Activated B cell treated with CpG ODN at 0.5 μM for 24 hours (primary cell): ENCODE data around the gene TGM2. TPM values are rescaled to one million over a fixed set of nuclear protein-coding genes. Genes with fewer than 3 reads are reported as not detected.

ENCODE experiments used
- ATAC-seq: fragments of 200-7000 bp; cut with Tn5 transposase; one replicate; pipeline ENCODE4 v1.10.0; 2021; ENCODE audit warnings: low read depth, mild to moderate bottlenecking, moderate library complexity
- CTCF ChIA-PET: fragments of 350-600 bp; sonication (Branson Sonifier 250); formaldehyde crosslinking; loops from one replicate; lab custom pipeline; 2021; ENCODE audit warnings: antibody characterized with exemption; lab: Charles Lee
- POLR2A ChIA-PET: fragments of 350-600 bp; sonication (Branson Sonifier 250); formaldehyde crosslinking; loops from one replicate; lab custom pipeline; 2021; ENCODE audit warnings: antibody characterized with exemption; lab: Charles Lee
- DNase-seq: peaks from one replicate; pipeline ENCODE4 v3.0.0; 2022
- H3K27ac Mint-ChIP-seq: one replicate; pipeline ENCODE4 v1.8.0; 2020; ENCODE audit warnings: mixed read lengths
- H3K27me3 Mint-ChIP-seq: one replicate; pipeline ENCODE4 v1.8.0; 2021; ENCODE audit warnings: mixed read lengths
- H3K36me3 Mint-ChIP-seq: one replicate; pipeline ENCODE4 v1.8.0; 2021; ENCODE audit warnings: low read depth, mixed read lengths
- H3K4me1 Mint-ChIP-seq: one replicate; pipeline ENCODE4 v1.8.0; 2021; ENCODE audit warnings: mixed read lengths
- H3K4me3 Mint-ChIP-seq: one replicate; pipeline ENCODE4 v1.8.0; 2020; ENCODE audit warnings: mild to moderate bottlenecking, mixed read lengths
- H3K9me3 Mint-ChIP-seq: one replicate; pipeline ENCODE4 v1.8.0; 2020; ENCODE audit warnings: mixed read lengths
- intact Hi-C: fragments of 100-400 bp; cut with micrococcal nuclease; formaldehyde crosslinking; loops from one replicate; pipeline ENCODE4 v1.15.1; 2024
- total RNA-seq: library from RNA; stranded (reverse); gene quantifications from 2 replicates; pipeline ENCODE4 v1.2.3, GENCODE V29; 2022
- TF ChIP-seq, protein P1 (sequence below): fragments of 200-600 bp; IDR thresholded peaks from one replicate; pipeline ENCODE4 v1.8.0; 2022; ENCODE audit warnings: antibody characterized with exemption, mild to moderate bottlenecking

The TGM2 gene
- total RNA-seq, 1 donor from 2014 or later: 22.9 TPM

DNA sequence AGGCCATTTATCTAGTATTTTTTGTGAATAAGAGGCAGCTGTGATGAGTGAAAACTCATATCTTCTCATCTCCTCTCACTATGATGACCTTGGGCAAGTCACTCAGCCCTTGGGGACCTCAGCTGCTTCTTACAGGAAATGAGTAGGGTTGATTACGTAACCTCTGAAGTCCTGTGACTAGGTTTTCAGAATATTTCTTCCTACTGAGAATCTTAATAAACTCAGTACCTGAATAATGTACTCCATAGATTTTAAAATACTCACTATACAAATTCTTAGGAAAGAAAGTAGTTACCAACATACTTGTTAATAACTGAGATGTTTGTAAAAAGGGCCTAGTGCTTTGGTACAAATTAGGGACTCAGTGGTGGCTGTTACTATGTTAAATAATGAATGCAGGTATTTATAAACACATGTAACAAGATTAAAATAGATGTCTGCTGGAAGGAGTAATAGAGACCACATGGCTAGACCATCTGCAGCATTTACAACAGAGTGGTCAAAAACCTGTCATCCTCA, 70.6 kb downstream of the TGM2 start:
- peaks cover 87% of the 10 kb centered on the region for H3K4me1 Mint-ChIP-seq
- TF ChIP-seq, protein P1, sequence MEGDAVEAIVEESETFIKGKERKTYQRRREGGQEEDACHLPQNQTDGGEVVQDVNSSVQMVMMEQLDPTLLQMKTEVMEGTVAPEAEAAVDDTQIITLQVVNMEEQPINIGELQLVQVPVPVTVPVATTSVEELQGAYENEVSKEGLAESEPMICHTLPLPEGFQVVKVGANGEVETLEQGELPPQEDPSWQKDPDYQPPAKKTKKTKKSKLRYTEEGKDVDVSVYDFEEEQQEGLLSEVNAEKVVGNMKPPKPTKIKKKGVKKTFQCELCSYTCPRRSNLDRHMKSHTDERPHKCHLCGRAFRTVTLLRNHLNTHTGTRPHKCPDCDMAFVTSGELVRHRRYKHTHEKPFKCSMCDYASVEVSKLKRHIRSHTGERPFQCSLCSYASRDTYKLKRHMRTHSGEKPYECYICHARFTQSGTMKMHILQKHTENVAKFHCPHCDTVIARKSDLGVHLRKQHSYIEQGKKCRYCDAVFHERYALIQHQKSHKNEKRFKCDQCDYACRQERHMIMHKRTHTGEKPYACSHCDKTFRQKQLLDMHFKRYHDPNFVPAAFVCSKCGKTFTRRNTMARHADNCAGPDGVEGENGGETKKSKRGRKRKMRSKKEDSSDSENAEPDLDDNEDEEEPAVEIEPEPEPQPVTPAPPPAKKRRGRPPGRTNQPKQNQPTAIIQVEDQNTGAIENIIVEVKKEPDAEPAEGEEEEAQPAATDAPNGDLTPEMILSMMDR: no peak
- peak overlapping the region; percentile 71 for H3K4me3 Mint-ChIP-seq
- H3K36me3 Mint-ChIP-seq: peaks cover 19% of the 10 kb centered on the region
- intact Hi-C loops: loop anchor here (1.0 kb wide), 1 partner anchor 18 kb away; no protein-coding TSS in a partner anchor
- ATAC-seq (peak; percentile 70), DNase-seq (no peak)
- ChIA-PET CTCF (interaction anchor here (1.6 to 12.8 kb wide), 5 partner anchors 13 to 70 kb away, joined by 3 to 101 read pairs (median 6); no protein-coding TSS in a partner anchor), POLR2A (interaction anchor here (0.6 to 8.3 kb wide), 7 partner anchors 9 to 61 kb away, joined by 3 to 149 read pairs (median 8); partner anchors contain the start of genes RPRD1B and TTI1)
- peak overlapping the region; percentile 96 for H3K27ac Mint-ChIP-seq
- no peaks in the 10 kb centered on the region for H3K27me3 Mint-ChIP-seq
- no peaks in the 10 kb centered on the region for H3K9me3 Mint-ChIP-seq

DNA sequence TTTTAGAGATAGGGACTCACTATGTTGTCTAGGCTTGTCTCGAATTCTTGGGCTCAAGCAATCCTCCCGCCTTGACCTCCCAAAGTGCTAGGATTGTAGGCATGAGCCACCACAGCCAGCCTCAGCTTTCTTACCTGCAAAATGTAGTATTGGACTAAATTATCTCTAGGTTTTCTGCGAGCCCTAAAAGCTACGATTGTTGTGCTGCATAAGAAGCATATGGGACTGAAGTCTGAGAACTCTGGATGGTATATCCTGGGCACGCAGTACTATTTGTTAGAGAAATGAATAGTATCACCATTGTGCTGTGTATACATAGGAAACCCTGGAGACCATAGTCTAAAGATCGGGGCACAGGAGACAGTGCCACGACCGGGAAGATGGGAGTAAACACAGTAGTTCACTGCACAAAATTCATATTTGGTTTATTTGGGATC, 71.4 kb downstream of the TGM2 start:
- Mint-ChIP-seq H3K4me3 (peak overlapping the region; percentile 42), H3K27me3 (no peaks in the 10 kb centered on the region), H3K4me1 (peaks cover 81% of the 10 kb centered on the region), H3K27ac (peak overlapping the region; percentile 96), H3K9me3 (no peaks in the 10 kb centered on the region), H3K36me3 (peaks cover 26% of the 10 kb centered on the region)
- DNase-seq (no peak), ATAC-seq (no peak)
- ChIA-PET POLR2A (interaction anchor here (0.6 to 8.3 kb wide), 9 partner anchors 8 to 709 kb away, joined by 3 to 149 read pairs (median 5); partner anchors contain the start of genes RPRD1B and TTI1), CTCF (interaction anchor here (1.6 to 12.8 kb wide), 5 partner anchors 12 to 71 kb away, joined by 3 to 101 read pairs (median 6); no protein-coding TSS in a partner anchor)
- intact Hi-C loops: loop anchor here (1.0 kb wide), 1 partner anchor 17 kb away; no protein-coding TSS in a partner anchor
- TF ChIP-seq, protein P1: no peak

DNA sequence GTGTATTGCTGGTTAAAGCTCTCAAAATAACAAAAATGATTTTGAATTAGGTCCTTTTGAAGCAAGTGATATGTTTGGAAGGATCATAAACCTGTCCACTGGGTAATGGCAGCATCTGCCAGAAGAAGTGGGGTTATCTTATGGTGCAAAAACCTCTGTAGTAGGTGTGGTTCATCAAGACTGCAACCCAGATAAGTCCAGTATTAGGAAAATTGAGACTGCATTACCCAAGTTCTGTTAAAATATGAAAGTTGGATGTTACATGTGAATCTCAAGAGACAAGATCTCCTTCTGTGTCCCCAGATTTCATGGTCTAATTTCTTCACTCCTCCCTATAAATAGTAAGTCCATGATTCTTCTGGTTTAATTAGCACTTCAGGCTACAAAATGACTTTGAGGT, 72.2 kb downstream of the TGM2 start:
- peaks cover 34% of the 10 kb centered on the region for H3K36me3 Mint-ChIP-seq
- H3K9me3 Mint-ChIP-seq: no peaks in the 10 kb centered on the region
- H3K27ac Mint-ChIP-seq: peak overlapping the region; percentile 96
- no peaks in the 10 kb centered on the region for H3K27me3 Mint-ChIP-seq
- no peak for DNase-seq
- TF ChIP-seq, protein P1: no peak
- peaks cover 77% of the 10 kb centered on the region for H3K4me1 Mint-ChIP-seq
- ChIA-PET CTCF (interaction anchor here (1.6 to 12.8 kb wide), 3 partner anchors 11 to 35 kb away, joined by 3 to 101 read pairs (median 9); no protein-coding TSS in a partner anchor), POLR2A (interaction anchor here (0.9 to 8.3 kb wide), 5 partner anchors 14 to 59 kb away, joined by 3 to 149 read pairs (median 3); partner anchors contain the start of gene RPRD1B)
- peak overlapping the region; percentile 41 for H3K4me3 Mint-ChIP-seq
- intact Hi-C loops: loop anchor here (1.0 kb wide), 1 partner anchor 9 kb away; no protein-coding TSS in a partner anchor
- no peak for ATAC-seq

DNA sequence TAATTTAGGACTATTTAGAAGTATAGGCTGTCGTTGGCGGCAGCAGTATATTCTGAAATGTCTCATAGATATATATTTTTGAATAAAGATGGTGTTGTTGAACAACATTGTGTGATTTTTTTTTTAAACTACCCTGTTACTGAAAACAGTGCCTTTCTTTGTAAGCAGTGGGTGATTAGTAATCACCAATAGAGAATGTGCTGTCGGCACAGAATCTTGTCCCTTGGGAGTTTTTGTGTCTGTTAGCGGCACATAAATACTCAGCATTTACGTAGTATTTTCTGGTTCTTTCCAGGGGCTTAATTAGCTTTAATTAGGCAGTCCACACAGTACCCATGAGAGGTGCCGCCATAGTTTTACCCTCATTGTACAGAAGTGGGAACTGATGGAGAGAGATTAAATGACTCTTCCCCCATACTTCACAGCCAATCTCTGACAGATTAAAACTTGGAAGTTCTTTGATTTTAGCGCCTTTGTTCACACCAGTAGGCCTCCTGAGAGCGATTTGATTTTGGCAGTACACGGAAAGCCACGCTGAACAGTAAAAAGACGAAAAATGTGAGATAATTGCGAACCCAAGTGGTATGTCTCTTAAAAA, 72.7 kb downstream of the TGM2 start:
- H3K9me3 Mint-ChIP-seq: no peaks in the 10 kb centered on the region
- H3K27me3 Mint-ChIP-seq: no peaks in the 10 kb centered on the region
- peak; percentile 30 for ATAC-seq
- peaks cover 75% of the 10 kb centered on the region for H3K4me1 Mint-ChIP-seq
- ChIA-PET POLR2A (interaction anchor here (0.9 to 8.3 kb wide), 5 partner anchors 14 to 59 kb away, joined by 3 to 149 read pairs (median 3); partner anchors contain the start of gene RPRD1B), CTCF (interaction anchor here (12.8 kb wide), 1 partner anchor 16 kb away, joined by 101 read pairs; no protein-coding TSS in a partner anchor)
- H3K36me3 Mint-ChIP-seq: peaks cover 39% of the 10 kb centered on the region
- no peak for DNase-seq
- H3K27ac Mint-ChIP-seq: peak overlapping the region; percentile 96
- peak overlapping the region; percentile 46 for H3K4me3 Mint-ChIP-seq
- TF ChIP-seq, protein P1: no peak
- intact Hi-C loops: loop anchor here (1.0 kb wide), 1 partner anchor 8 kb away; no protein-coding TSS in a partner anchor
